HepG2 (cell line): ENCODE data around the gene TEKT2. TPM values are rescaled to one million over a fixed set of nuclear protein-coding genes. Genes with fewer than 3 reads are reported as not detected.

Source experiments
- AKNA ChIP-seq: sonication (generic); formaldehyde crosslinking; IDR thresholded peaks from 2 replicates; pipeline ENCODE4 v1.4.0; 2020; ENCODE audit warnings: missing genetic modification reagents, borderline replicate concordance
- KDM5B ChIP-seq: sonication (generic); formaldehyde crosslinking; IDR thresholded peaks from 2 replicates; pipeline ENCODE4 v1.4.0; 2020; ENCODE audit warnings: missing genetic modification reagents, mild to moderate bottlenecking, borderline replicate concordance
- KMT2B ChIP-seq: IDR thresholded peaks from 2 replicates; pipeline ENCODE4 v1.6.1; 2016; ENCODE audit warnings: missing genetic modification reagents, missing compliant biosample characterization
- NFYB ChIP-seq: sonication (generic); formaldehyde crosslinking; IDR thresholded peaks from 2 replicates; pipeline ENCODE4 v1.4.0; 2020; ENCODE audit warnings: missing genetic modification reagents
- TEAD3 ChIP-seq: optimal IDR thresholded peaks from 2 replicates; pipeline ENCODE3; 2016; ENCODE audit warnings: borderline replicate concordance
- ZBTB21 ChIP-seq: sonication (generic); formaldehyde crosslinking; IDR thresholded peaks from 2 replicates; pipeline ENCODE4 v1.4.0; 2020; ENCODE audit warnings: missing genetic modification reagents
- ZBTB26 ChIP-seq: IDR thresholded peaks from 2 replicates; pipeline ENCODE4 v1.6.1; 2016; ENCODE audit warnings: missing compliant biosample characterization, missing genetic modification reagents, borderline replicate concordance
- ZBTB40 ChIP-seq, 2 experiments: fragments of 450-650 bp in 1 of 2; sonication (generic) in 1 of 2; formaldehyde crosslinking in 1 of 2; IDR thresholded peaks; 2 replicates each; pipeline versions ENCODE4 v1.6.1 to v1.8.0; 2016 to 2022; ENCODE audit warnings: antibody characterized with exemption in 1 of 2, mild to moderate bottlenecking in 1 of 2, missing genetic modification reagents in 1 of 2
- ZNF101 ChIP-seq: sonication (generic); formaldehyde crosslinking; IDR thresholded peaks from 2 replicates; pipeline ENCODE4 v1.4.0; 2020; ENCODE audit warnings: mild to moderate bottlenecking, low read depth, missing genetic modification reagents, borderline replicate concordance
- ZNF792 ChIP-seq: IDR thresholded peaks from 2 replicates; pipeline ENCODE4 v1.6.1; 2016
- polyA plus RNA-seq, 8 experiments: library from polyadenylated mRNA; depleted of rRNA in 3 of 8; stranded (reverse) in 7 of 8; unstranded in 1 of 8; fragments of >200 nt; fragmentation: Illumina TruSeq in 4 of 8; extraction: Trizol in 4 of 8; gene quantifications; 2 replicates each; pipeline versions ENCODE4 v1.2.1 to v1.2.3, GENCODE V29; 2011 to 2016; ENCODE audit warnings: low read depth in 4 of 8, missing spikeins in 1 of 8, mixed read lengths in 1 of 8; ENCODE audit not compliant: insufficient read depth in 1 of 8
- total RNA-seq, 5 experiments: library from RNA; depleted of rRNA; stranded (reverse); fragments of >200 nt; fragmentation: Illumina TruSeq; extraction: Trizol; gene quantifications; 2 replicates each; pipeline ENCODE4 v1.2.3, GENCODE V29; 2016; ENCODE audit warnings: low read depth in 1 of 5

TEKT2 gene
- total and polyA plus RNA-seq, 2 of the 13 experiments (the other 11 are each of a cell fraction or from before 2014, with no cell fraction given): 0.31 to 0.38 TPM

GRCh38 chr1:36088577-36089392, 4.9 kb downstream of the TEKT2 start, which contains the start of gene ADPRS (continued):
- TF ChIP-seq ZBTB40 (IDR thresholded peaks at IDR 0.05) (peak; percentile 61; the same call in 1 of the 2 replicates), ZBTB40 (CRISPR knock-in tag; IDR thresholded peaks at IDR 0.05) (peak; percentile 70; the same call in 1 of the 2 replicates), ZBTB26 (peak; percentile 61; the same call in 1 of the 2 replicates), KMT2B (CRISPR knock-in tag) (peak; percentile 91), TEAD3 (peak; percentile 74), NFYB (CRISPR knock-in tag) (peak; percentile 47; the same call in 1 of the 2 replicates), KDM5B (CRISPR knock-in tag) (peak; percentile 88), AKNA (CRISPR knock-in tag) (no peak), ZBTB21 (CRISPR knock-in tag) (peak; percentile 72), ZNF792 (CRISPR knock-in tag) (peak; percentile 96), ZNF101 (no peak; the same call in 1 of the 2 replicates)
